Heart left ventricle (tissue), 13 donors: ENCODE measurements around the gene TTLL9.

ENCODE experiments used
- POLR2A ChIP-seq, 2 donors: fragments of 450-650 bp; IDR thresholded peaks; one replicate each; pipeline ENCODE4 v1.6.1; 2017; ENCODE audit warnings: antibody characterized with exemption in 2 of 2, mild to moderate bottlenecking in 2 of 2, moderate library complexity in 2 of 2
- TF ChIP-seq, protein P1 (sequence below), 12 donors: fragments of 200-600 bp; sonication (generic) in 4 of 12; IDR thresholded peaks; one replicate each; pipeline versions ENCODE4 v1.5.0 to v1.8.0; 2018 to 2022; ENCODE audit warnings: antibody characterized with exemption in 12 of 12, mild to moderate bottlenecking in 5 of 12
- donor health status: ischemic (EF 13 %, LVEDD 7.1; RV severe dilation, severe dysfunction).
- donor health status: DM: no; HTN: yes; CAD: no.
- donor health status: DM: no; HTN: no; CAD: no.
- donor health status: ischemic (EF 25% LVEDD 6.9; RV normal size, moderate dysfunction).
- donor health status: ischemic (EF 25% LVEDD 5.7; RV mildly dilated, moderate dysfunction).
- donor health status: ischemic (EF 35%, LVEDD 5.7; RV mildly dilated, moderate dysfunction).
- donor health status: nonischemic (EF 11% LVEDD 7.7; RV severe dilation, severe dysfunction).
- donor health status: DM: yes; HTN: yes; CAD: no.
- donor health status: PGD.
- donor health status: ischemic (EF 29% LVEDD 5.4; RV normal size, mild dysfunction).
- donor health status: nonischemic (EF 23%, LVEDD 6.1; RV moderate dilation, normal function).

DNA sequence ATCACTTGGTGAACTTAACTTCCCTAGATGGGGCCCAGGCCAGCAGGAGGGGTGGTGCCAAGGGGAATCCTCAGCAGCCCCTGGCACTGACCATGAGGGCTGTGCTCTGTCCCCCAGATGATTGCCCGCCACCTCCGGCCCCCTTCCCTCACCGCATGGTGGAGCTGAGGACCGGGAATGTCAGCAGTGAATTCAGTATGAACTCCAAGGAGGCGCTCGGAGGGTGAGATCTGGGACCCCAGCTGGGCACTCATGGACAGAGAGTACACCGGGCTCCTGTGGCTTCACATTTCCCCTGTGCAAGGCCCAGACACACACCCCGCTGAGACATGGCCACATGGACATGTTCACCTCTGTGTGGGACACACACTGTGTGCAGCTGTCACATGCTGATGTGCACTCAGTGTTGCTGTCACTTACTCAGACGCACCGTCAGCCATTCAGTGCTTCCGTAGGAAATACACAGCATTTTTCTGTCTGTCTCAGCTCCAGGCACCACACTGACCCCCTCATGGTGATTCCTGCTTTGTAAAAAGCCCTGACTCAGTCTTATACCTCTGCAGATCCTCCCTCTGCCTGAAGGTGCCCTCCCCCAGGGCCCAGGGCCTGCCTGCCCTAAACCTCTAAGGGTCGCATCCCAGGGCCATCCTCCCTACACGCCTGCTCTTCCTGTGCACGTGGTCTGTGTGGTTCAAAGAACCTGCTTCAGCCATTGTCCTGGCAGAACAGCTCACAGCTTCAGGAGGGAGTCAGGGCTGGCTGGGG, 46.9 kb upstream of the TTLL9 start:
- TF ChIP-seq, protein P1, sequence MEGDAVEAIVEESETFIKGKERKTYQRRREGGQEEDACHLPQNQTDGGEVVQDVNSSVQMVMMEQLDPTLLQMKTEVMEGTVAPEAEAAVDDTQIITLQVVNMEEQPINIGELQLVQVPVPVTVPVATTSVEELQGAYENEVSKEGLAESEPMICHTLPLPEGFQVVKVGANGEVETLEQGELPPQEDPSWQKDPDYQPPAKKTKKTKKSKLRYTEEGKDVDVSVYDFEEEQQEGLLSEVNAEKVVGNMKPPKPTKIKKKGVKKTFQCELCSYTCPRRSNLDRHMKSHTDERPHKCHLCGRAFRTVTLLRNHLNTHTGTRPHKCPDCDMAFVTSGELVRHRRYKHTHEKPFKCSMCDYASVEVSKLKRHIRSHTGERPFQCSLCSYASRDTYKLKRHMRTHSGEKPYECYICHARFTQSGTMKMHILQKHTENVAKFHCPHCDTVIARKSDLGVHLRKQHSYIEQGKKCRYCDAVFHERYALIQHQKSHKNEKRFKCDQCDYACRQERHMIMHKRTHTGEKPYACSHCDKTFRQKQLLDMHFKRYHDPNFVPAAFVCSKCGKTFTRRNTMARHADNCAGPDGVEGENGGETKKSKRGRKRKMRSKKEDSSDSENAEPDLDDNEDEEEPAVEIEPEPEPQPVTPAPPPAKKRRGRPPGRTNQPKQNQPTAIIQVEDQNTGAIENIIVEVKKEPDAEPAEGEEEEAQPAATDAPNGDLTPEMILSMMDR (IDR thresholded peaks at IDR 0.05) = no peak
- no peak for TF ChIP-seq POLR2A (IDR thresholded peaks at IDR 0.05)
